A673 (cell line): ENCODE data around the gene ZNF3. TPM values are rescaled to one million over a fixed set of nuclear protein-coding genes. Genes with fewer than 3 reads are reported as not detected.

Source experiments
- BruUV-seq: library from RNA; stranded (reverse); fragments of 400-500 nt; replicated peaks from 2 replicates; lab custom pipeline; 2021; lab: Mats Ljungman, UMichigan
- CTCF ChIA-PET: fragments of 300-600 bp; sonication (Branson Sonifier 250); formaldehyde crosslinking; loops from one replicate; lab custom pipeline; 2022; ENCODE audit warnings: antibody characterized with exemption; lab: Charles Lee
- POLR2A ChIA-PET: fragments of 300-600 bp; sonication (Branson Sonifier 250); formaldehyde crosslinking; loops from one replicate; lab custom pipeline; 2022; ENCODE audit warnings: antibody characterized with exemption; ENCODE audit not compliant: low non-redundant PET; lab: Charles Lee
- DNase-seq: peaks from one replicate; pipeline ENCODE4 v3.0.0-alpha.2; 2015; ENCODE audit warnings: low spot score
- H3K27ac ChIP-seq: fragments of 200-600 bp; sonication (generic); 2 replicates; pipeline ENCODE4 v1.5.1; 2016; ENCODE audit warnings: mixed run types, low read depth, mild to moderate bottlenecking, mixed read lengths, antibody characterized with exemption, low read length; ENCODE audit not compliant: poor library complexity, severe bottlenecking
- H3K27me3 ChIP-seq: fragments of 200-600 bp; sonication (generic); replicated peaks from 2 replicates; pipeline ENCODE4 v1.6.1; 2017; ENCODE audit warnings: mixed run types, low read depth, mild to moderate bottlenecking, mixed read lengths, antibody characterized with exemption, low read length; ENCODE audit not compliant: insufficient read depth, poor library complexity
- H3K36me3 ChIP-seq: fragments of 200-600 bp; sonication (generic); 2 replicates; pipeline ENCODE4 v1.6.1; 2016; ENCODE audit warnings: mixed run types, mild to moderate bottlenecking, mixed read lengths, antibody characterized with exemption, low read length; ENCODE audit not compliant: insufficient read depth, poor library complexity, severe bottlenecking
- H3K4me1 ChIP-seq: fragments of 200-600 bp; sonication (generic); 2 replicates; pipeline ENCODE4 v1.6.1; 2017; ENCODE audit warnings: mixed run types, mild to moderate bottlenecking, mixed read lengths, antibody characterized with exemption, low read length; ENCODE audit not compliant: insufficient read depth, poor library complexity, severe bottlenecking
- H3K4me3 ChIP-seq: fragments of 200-600 bp; sonication (generic); 2 replicates; pipeline ENCODE4 v1.5.1; 2016; ENCODE audit warnings: low read depth, mixed run types, mild to moderate bottlenecking, mixed read lengths, low read length; ENCODE audit not compliant: poor library complexity, severe bottlenecking
- H3K9me3 ChIP-seq: fragments of 200-600 bp; sonication (generic); 2 replicates; pipeline ENCODE4 v1.6.1; 2016; ENCODE audit warnings: mixed run types, low read depth, mild to moderate bottlenecking, mixed read lengths, antibody characterized with exemption, low read length; ENCODE audit not compliant: poor library complexity, severe bottlenecking
- EZH2 ChIP-seq: fragments of 200-600 bp; sonication (generic); IDR thresholded peaks from 2 replicates; pipeline ENCODE4 v1.6.1; 2017; ENCODE audit warnings: borderline replicate concordance, low read depth, mild to moderate bottlenecking, mixed read lengths, antibody characterized with exemption, low read length; ENCODE audit not compliant: poor library complexity, severe bottlenecking
- intact Hi-C: fragments of 100-400 bp; cut with micrococcal nuclease; formaldehyde crosslinking; loops from one replicate; pipeline ENCODE4 v1.10.0; 2022; ENCODE audit not compliant: unreplicated experiment
- total RNA-seq: library from RNA; stranded (reverse); gene quantifications from 2 replicates; pipeline ENCODE4 v1.2.3, GENCODE V29; 2021
- TF ChIP-seq, protein P1 (sequence below): fragments of 300-800, 200-600 bp; sonication (generic); conservative IDR thresholded peaks from 2 replicates; pipeline ENCODE4 v1.5.1; 2017; ENCODE audit warnings: low read depth, mild to moderate bottlenecking, antibody characterized with exemption, low read length, moderate library complexity, mixed read lengths

ZNF3 gene
- total RNA-seq, 1 experiment from 2014 or later, result 50.2 TPM

DNA sequence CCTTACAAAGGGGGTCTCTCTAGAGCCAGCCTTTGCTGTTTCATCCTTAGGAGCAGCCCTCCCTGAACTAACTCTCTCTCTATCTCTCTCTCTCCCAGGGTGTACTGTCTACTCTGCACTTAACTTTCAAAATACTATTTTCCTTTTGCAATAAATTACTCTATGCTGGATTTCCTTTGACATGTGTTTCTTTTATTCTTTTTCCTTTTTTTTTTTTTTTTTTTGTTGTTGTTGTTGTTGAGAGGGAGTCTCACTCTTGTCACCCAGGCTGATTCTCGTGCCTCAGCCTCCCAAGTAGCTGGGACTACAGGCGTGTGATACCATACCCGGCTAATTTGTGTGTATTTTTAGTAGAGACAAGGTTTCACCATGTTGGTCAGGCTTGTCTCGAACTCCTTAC lies 1.5 kb upstream of the ZNF3 start:
- Histone ChIP-seq H3K36me3 (peaks cover 22% of the 10 kb centered on the region), H3K4me1 (peaks cover 25% of the 10 kb centered on the region), H3K4me3 (no peak overlapping the region), H3K27ac (no peak overlapping the region), H3K9me3 (no peaks in the 10 kb centered on the region), H3K27me3 (no peaks in the 10 kb centered on the region)
- POLR2A ChIA-PET, result interaction anchor here (0.6 kb wide), 1 partner anchor 262 kb away, joined by 11 read pairs; no protein-coding TSS in a partner anchor
- CTCF ChIA-PET, result interaction anchor here (0.6 kb wide), 1 partner anchor 18 kb away, joined by 4 read pairs; the partner anchor contains the start of genes AP4M1 and MCM7
- intact Hi-C loops, result loop anchor here (5.0 kb wide), 1 partner anchor 86 kb away; no protein-coding TSS in a partner anchor
- TF ChIP-seq, protein P1, sequence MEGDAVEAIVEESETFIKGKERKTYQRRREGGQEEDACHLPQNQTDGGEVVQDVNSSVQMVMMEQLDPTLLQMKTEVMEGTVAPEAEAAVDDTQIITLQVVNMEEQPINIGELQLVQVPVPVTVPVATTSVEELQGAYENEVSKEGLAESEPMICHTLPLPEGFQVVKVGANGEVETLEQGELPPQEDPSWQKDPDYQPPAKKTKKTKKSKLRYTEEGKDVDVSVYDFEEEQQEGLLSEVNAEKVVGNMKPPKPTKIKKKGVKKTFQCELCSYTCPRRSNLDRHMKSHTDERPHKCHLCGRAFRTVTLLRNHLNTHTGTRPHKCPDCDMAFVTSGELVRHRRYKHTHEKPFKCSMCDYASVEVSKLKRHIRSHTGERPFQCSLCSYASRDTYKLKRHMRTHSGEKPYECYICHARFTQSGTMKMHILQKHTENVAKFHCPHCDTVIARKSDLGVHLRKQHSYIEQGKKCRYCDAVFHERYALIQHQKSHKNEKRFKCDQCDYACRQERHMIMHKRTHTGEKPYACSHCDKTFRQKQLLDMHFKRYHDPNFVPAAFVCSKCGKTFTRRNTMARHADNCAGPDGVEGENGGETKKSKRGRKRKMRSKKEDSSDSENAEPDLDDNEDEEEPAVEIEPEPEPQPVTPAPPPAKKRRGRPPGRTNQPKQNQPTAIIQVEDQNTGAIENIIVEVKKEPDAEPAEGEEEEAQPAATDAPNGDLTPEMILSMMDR, result no peak
- TF ChIP-seq EZH2, result no peak
- DNase-seq, result no peak
- BruUV-seq, result no TSS peak

DNA sequence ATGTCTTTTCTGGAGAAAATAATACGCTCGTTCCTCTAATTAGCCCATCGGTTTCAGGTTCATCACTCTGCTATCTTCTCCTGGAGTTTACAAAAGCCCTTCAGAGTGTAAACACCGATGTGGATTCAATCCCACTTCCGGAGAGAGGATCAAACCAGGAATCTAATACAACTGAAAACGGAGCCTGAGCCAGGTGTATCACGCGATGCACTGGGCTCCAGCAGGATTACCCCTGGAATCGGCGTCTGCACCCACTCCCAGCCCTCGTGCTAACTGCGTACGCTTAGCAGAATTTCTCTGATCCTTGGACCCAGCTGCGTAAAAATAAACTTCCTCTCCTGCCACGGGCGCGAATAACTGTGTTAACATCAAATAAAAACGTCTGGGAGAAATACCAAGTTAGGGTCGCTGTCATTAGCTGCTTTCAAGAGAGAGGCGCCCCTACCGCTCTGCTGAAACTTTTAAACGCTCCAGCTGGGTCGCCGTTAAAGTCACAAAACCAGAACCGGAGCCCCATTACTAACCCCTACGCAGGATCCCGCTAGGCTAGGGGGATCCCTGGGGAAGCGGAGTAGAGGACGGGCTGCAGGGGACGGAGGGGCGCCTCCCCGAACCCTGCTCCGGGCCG lies 502 bp downstream of the ZNF3 start:
- DNase-seq, result no peak
- peaks cover 8% of the 10 kb centered on the region for H3K4me1 ChIP-seq
- TF ChIP-seq, protein P1, result no peak
- TF ChIP-seq EZH2, result no peak
- peak overlapping the region; percentile 81 for H3K27ac ChIP-seq
- intact Hi-C loops, result loop anchor here (5.0 kb wide), 1 partner anchor 84 kb away; no protein-coding TSS in a partner anchor
- ChIA-PET POLR2A (no interaction called here), CTCF (no interaction called here)
- H3K27me3 ChIP-seq, result no peaks in the 10 kb centered on the region
- H3K4me3 ChIP-seq, result peak overlapping the region; percentile 73
- TSS peak; percentile 71 for BruUV-seq
- H3K36me3 ChIP-seq, result peaks cover 40% of the 10 kb centered on the region
- no peaks in the 10 kb centered on the region for H3K9me3 ChIP-seq

DNA sequence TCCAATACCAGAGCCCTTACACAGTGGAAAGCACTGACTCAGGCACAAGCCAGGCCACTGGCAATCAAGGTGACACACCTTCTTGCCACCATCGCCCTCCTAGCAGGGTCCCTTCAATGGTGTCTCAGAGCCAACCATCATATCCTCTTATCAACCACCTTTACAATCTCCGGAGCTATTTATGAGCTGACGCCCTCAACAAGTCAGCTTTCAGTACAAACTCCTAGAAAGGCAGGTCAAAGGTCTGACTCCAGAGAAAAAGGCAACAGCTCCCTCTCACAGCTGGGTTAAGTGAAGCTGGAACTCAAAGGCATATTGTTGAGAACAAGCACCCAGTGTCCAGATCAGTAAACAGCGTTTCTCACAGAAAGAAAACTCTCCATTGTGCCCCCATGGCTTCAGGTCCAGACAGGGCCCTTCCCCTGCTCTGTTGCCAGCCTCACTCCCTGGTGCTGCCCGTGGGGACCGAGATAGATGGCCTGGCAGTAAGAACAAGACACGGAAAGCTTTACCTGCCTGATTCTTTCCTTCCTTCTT lies 2.4 kb downstream of the ZNF3 start:
- Histone ChIP-seq H3K4me3 (no peak overlapping the region), H3K36me3 (peaks cover 59% of the 10 kb centered on the region), H3K27ac (no peak overlapping the region), H3K4me1 (peaks cover 4% of the 10 kb centered on the region), H3K9me3 (peaks cover 8% of the 10 kb centered on the region), H3K27me3 (no peaks in the 10 kb centered on the region)
- no peak for DNase-seq
- POLR2A ChIA-PET, result no interaction called here
- CTCF ChIA-PET, result no interaction called here
- BruUV-seq, result no TSS peak
- TF ChIP-seq EZH2, result no peak
- TF ChIP-seq, protein P1, result no peak
- intact Hi-C loops, result no loop called here
